DMS79 treated with DMSO at 0.1 percent for 48 hours (cell line): ENCODE data around the gene DNMT3A.
"Not testable (repeated sequence)": the region's sequence is repeated elsewhere in the genome, so short reads cannot be mapped to it uniquely, and the experiment has no call there.

Experiments
- DNase-seq: peaks from one replicate; lab custom pipeline; 2025; lab: John Stamatoyannopoulos, UW

Gene DNMT3A

DNA sequence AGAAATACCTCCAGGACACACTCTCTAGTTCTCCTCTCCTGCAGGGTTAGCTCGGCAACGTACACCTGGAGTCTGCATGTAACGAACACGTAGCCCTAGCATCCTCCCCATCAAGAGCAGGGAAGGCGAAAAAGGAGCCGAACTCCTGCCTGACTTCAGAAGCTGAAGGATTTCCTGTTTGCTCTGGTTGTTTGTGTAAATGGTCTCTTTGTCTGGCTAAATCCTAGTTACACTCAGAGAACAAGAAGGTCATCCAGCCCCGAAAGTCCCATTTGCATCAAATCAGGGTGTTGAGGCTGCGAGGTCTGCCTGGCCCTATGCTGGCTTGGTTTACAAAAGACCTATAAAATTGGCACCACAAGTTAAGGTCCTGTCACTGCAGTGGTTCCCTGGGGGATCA, 107.0 kb downstream of the DNMT3A start:
- DNase-seq: no peak

DNA sequence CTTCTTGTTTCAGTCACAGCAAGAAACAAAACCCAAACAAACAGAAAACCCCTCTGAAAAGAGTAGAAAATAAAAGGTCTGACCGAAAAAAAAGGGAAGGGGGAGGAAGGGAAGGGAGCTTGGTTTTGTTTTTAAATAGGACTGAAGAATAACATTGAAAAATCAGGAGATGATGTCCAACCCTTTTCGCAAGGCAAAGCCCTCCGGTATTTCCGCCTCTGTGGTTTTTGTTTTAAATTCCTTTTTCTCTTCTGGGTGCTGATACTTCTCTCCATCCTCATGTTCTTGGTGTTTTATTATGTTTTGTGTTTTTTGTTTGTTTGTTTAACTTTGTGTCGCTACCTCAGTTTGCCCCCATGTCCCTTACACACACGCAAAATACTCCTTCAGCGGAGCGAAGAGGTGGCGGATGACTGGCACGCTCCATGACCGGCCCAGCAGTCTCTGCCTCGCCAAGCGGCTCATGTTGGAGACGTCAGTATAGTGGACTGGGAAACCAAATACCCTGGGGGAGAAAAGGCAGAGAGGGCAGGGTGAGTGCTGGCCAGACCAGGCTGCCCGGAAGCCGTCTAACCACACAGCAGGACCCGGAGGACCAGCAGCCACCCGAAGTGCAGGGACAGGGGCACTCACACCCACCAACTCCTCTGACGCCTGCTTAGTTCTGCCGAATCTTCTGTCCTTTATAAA, 107.7 kb downstream of the DNMT3A start:
- DNase-seq: no peak

DNA sequence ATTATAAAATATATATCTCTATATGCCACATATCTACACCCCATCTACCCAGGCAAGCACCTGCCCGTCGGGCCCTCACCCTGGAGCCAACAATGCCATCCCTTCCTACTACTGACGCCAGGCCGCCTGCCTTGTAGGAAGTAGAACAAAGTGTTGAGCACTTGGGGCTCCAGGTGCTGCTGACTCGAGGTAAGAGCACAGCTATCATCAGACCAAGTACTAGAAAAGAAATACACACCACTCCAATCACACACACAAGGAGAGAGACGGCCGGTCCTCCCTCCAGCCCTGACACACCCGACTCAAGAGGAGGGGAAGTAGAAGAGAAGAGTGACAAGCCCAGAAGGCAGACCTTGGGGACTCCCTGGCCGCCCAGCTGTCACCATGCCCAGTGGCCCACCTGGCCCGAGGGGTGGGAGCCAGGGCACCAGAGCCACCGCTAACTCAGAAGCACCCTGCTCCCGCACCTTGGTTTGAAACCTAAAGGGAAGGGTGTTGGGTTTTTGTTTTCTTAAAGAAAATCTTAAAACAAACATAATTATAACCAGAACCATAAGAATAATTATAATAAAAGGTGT, 109.4 kb downstream of the DNMT3A start:
- peak; percentile 76 for DNase-seq

DNA sequence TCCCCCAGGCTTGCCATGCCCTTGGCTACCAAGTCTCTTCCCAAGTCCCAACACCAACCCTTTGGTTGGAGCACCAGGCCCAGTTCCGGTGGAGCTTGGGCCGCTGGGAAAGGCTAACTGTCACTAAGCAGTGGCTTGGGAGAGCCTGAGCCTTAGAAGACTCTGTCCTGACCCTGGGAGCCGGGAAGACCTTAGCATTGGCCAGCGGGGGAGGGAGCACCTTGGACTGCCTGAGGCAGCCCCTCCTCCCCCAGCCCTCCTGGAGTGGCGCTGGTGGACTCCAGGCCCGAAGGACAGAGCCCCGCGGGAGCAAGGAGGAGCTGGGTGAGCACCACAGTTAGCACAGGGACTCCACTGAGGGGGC, 110.8 kb downstream of the DNMT3A start:
- DNase-seq: no peak

DNA sequence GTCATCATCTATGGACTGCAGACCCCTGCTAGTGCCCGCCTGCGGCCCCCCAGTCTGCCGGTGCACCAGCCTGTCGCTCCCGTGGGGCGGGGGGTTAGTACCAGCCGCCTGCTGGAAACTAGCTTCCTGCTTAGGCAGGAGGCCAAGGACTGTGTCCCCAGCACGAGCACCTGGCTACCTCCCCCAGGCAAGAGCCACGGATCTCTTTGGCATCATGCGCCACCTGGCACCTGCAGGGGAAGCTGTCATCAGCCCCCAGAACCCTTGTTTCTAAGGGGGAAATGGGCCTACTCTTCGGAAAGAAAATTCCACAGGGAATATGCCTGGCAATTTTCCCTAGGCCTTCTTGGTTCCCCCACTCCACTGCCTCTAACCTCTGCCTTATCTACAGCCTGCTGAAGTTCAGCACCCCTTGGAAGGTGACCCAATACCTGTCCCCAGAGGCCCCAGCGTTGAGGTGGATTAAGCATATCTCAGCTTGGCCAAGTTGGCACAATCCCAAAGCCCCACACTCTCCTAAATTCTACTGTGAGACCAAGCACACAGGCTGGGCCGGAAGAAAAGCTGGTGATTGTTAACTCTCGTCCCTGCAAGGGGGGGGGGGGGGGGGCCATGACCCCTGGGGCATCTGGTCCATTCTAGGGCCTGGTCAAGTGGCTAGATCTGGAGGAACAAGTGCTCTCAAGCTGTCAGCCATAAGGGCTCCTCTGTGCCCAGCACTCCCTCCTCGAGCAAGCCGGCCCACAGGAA, 111.4 kb downstream of the DNMT3A start:
- DNase-seq: peak; percentile 93

DNA sequence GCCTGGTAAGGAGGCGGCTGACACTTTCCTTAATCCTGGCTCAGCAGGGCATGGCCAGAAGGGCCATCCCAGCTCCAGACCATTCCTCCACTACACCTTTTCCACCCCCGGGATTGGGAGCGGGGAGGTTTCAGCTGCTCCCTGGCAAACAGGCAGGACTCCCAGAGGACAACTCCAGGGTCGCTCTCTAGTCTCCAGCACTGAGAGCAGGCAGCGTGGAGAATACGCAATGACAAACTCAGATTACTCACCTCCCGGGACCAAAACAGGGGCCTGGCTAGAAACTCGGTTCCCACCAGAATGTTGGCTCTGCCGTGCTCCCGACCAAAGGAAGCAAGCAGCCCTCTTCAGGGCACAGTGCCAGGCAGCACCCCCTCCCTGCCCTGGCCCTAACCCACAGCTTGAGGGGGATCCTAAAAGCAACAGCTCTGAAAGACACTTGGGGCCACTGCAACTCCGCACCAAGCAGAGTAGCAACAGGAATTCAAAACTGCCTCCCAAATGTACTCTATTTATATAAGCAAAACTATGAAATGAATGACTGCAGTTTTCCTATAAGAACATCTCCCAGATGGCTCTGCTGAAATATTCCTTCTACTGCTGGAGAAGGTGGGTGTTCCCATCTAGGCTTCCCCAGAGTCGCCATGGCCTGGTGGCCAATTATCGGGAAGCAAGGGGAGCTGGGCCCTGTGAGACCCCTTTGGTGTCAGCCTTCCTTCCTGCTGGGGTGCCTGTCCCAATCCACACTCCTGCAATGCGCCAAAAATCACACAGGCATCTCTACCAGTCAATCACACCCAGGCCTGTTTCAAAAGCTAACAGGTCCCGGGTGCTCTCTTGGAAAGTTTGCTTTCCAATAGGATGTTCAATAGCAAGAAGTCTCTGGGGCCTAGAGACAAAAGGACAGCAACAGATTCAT, 112.2 kb downstream of the DNMT3A start:
- peak; percentile 60 for DNase-seq

DNA sequence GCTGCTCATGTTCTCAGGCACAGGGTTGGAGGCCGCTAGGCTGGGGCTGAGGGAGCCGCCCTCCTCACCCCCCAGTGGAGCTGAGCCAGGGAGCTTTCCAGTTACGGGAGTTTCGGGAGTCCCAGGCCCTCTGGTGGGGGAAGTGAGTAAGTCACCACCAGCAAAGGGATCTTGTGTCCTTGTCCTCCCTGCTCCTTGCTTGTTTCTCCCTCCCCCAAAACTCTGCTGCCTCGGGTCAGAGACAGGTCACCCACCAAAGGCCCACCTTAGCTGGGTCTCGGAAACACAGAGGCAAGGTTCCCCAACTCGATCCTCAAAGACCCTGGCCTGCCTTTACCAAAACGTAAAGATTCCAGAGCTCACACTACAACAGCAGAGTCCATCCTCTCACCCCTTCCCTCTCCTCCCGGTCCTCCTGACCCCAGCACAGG, 112.9 kb downstream of the DNMT3A start:
- peak; percentile 76 for DNase-seq

DNA sequence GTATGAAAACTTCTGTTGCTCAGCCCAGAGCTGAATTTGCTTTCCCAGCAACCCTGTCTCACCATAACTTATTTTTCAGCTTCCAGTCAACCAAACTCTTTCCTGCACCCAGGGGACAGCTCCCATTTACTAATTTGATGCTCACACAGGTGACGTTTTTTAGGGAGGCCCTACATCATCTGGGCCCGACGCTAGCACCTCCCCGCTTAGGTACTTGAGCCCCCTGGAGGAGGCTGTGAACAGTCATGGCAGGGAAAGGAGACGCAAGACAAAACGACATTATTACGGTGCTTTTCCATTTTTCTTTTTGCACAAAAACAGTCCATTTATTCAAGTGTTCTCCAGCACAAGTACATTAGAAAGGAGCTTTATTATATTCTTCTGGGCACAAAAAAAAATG, 114.1 kb downstream of the DNMT3A start:
- peak; percentile 16 for DNase-seq

DNA sequence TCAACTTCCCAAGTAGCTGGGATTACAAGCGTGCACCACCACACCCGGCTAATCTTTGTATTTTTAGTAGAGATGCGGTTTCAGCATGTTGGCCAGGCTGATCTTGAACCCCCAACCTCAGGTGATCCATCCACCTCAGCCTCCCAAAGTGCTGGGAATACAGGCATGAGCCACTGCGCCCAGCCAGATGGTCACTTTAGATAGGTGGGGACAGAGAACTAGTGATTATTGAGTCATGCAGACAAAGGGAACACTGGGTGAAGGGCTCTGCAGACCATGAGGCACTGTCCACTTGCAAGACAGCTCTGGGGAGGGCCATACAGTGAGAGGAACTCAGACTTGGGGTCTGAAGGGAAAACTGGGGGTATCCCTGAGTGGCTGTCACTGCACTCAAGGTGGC, 114.9 kb downstream of the DNMT3A start:
- DNase-seq: no peak

DNA sequence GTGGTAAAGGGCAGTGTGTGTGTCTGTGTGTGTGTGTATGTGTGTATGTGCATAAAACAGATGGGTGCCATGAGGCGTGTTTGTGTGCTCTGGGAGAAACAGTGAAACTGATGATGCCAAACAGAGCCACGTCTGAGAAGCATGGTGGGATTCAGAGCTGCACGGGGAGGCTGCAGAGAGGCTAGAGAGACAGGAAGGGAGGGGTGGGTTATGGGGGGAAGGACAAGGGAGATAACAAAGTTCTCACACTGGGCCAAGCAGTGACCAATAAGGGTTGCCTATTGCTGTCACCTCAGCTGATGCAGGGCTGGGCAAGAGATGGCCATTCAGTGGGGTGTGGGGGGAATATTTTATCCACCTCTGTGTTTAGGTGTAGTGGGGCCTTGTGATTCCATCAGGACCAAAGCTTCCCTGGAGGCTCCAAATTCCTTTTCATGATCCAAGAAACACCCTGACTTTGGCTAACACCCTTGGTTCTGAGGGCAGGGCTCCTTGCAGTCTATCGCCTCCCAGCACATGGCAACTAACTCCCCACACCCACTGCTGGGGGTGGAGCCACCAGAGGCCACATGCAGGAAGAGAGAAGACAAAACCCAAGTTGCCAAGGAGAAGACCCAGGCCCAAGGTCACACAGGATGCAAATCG, 119.1 kb downstream of the DNMT3A start:
- no peak for DNase-seq

DNA sequence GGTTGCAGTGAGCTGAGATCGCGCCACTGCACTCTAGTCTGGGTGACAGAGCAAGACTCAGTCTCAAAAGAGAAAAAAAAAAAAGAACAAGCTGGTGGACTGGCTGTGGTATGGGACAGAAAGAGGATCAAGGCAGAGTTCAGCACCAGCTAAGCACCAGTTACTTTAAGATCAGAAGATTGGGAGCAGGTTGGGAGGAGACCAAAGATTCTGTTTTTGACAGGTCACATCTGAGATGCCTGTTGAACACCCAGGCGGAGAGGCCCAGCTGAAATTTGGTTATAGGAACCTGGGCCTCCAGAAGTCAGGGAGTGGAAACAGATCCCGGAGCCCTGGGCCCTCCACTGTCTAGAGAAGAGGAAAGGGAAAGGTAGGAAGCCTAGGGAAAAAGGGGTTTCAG, 120.1 kb downstream of the DNMT3A start:
- DNase-seq: no peak

DNA sequence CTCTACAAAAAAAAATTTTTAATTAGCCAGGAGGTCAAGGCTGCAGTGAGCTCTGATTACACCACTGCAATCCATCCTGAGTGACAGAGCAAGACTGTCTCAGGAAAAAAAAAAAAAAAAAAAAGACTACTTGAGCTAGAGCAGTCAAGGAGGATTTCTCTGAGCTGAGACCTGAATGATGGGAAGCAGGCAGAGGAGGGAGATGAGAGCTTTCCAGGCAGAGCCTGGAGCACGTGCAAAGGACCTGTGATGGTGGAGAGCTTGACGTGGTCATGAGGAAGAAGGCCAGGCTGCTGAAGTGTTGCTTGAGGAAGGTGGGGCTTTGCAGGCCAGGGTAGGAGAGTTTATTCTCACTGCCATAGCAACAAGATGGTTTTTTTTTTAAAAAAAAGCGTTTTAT, 121.4 kb downstream of the DNMT3A start:
- no peak for DNase-seq

DNA sequence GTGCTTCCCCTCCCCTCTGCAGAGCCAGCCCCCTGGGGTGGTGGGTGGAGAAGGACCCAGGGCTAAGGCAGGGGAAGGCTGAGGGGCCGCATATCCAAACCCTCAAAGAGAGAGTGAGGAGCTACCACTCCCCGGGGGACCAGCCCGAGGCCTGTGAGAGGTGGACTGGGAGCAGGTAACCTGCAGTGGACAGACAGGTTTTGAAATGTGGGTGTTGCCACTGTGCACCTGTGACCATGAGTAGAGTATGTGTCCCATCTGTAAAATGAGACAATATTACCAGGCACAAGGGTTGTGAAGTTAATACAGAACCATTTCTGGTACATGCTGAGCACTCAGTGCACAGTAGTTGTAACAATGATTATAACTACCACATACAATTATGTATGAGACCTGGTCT, 122.1 kb downstream of the DNMT3A start:
- DNase-seq: no peak

DNA sequence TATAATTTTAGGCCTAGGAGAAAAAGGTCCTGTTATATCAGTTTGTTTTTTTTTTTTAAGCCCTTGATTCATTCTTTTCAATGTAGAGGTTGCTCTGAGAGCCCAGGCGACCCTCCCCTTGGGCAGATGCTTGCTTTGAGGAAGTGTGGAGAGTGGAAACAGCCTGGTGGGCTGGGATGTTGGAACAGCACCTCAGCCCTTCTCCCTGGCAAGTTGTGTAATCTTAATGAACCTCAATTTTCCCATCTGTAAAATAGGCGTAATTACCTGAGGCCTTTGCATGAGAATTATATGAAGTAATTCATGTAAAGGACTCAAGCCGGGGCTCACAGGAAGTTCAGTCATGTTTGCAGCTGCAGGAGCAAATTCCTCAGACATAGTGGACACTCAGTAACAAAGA, 123.6 kb downstream of the DNMT3A start:
- DNase-seq: no peak

DNA sequence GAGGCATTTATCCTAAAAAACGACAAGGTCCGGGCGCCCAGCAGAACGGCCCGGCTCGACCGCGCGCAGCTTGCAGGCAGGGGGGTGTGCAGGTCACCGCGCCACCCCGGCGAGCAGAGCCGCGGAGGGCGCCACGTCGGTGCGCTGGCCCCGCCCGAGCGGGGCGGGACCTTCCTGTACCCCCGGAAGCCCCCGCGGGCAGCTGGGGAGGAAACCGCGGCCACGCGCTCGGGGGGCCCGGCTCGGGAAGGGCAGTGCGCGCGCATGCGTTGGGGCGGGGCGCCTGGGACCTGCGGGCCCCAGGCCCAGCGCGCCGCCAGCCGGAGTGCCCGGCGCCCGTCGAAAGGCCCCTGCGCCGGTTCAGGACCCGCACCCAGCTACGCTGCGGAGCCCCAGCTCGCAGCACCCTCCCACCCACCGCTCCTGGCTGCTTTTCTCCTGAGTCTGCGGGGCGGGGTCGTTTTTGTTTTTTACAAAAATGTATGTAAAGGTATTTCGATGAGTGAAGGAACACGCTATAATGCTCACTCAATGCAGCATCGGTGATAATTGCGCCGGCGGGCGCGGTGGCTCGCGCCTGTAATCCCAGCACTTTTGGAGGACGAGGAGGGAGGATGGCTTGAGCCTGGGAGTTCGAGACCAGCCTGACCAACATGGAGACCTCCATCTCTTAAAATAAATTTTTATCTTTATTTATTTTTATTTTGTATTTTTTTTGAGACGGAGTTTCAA, 125.6 kb downstream of the DNMT3A start:
- no peak for DNase-seq

DNA sequence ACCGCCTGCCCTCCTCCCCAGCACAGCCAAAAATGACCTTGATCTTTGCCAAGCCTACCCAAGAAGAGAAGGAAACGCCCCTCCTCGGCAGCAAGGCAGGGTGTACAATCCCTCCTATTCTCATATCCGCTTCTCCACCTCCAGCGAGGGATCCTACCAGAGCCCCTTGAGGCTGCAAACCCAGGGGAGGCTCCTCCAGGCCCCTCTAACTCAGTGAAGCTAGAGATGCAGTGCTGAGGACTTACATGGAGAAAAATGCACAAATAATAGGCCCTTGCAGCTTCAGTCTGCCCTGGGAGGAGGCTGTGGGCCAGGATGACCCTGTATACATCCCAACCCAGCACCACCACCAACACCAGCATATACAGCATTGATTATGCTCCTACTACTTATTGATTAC, 126.5 kb downstream of the DNMT3A start:
- no peak for DNase-seq

DNA sequence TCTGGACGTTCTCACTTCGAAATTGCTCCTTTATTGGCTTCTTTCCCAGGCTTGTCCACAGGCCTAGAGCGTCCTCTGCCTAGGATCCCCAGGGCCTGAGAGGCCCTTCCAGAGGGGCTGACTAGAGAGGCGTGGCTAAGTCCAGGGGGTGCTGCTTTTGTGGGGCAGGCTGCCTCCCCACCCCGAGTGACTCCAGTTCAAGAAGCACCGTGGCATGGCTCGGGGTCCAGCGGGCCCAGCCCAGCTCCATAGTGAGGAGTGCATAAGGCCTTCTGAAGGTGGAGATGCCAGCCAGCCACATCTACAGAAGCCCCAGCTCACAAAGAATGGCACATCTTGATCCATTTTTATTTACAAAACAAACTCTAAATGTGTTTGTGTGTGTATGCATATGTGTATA, 128.5 kb downstream of the DNMT3A start:
- no peak for DNase-seq

DNA sequence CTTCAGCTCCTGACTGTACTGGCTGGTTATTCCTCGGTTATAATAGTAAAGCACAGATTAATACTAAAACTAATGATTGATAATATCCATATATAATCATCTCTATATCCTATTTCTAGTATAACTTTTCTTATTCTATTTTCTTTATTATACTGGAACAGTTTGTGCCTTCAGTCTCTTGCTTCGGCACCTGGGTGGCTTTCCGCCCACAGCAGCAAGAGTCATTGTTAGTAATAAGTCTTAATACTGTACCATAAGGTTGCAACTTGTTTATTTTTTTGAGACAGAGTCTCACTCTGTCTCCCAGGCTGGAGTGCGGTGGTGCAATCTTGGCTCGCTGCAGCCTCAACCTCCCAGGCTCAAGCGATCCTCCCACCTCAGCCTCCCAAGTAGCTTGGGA, 130.8 kb downstream of the DNMT3A start:
- DNase-seq: not testable (repeated sequence)

DNA sequence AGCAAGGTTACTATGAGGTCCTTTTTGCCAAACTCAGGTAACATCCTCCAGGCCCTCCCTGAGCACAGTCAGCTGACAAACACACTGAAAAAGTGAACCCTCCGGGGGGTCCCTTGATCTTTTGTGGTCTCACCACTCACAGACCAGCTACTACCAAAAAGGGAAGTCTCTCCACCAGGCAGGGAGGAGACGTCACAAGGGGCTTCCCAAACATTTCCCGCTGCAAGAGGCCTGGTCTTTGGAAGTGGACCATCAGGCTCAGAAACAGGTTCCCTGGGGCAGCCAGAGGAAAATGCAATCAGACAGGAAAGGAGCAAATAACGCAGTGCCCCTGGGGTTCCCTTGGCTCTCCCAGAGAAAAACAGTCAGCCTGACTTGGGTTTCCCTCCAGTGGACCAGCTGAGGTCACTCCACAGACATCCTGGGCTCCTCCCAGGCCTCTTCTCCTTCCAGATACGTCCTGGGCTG, 134.6 kb downstream of the DNMT3A start:
- DNase-seq: no peak

DNA sequence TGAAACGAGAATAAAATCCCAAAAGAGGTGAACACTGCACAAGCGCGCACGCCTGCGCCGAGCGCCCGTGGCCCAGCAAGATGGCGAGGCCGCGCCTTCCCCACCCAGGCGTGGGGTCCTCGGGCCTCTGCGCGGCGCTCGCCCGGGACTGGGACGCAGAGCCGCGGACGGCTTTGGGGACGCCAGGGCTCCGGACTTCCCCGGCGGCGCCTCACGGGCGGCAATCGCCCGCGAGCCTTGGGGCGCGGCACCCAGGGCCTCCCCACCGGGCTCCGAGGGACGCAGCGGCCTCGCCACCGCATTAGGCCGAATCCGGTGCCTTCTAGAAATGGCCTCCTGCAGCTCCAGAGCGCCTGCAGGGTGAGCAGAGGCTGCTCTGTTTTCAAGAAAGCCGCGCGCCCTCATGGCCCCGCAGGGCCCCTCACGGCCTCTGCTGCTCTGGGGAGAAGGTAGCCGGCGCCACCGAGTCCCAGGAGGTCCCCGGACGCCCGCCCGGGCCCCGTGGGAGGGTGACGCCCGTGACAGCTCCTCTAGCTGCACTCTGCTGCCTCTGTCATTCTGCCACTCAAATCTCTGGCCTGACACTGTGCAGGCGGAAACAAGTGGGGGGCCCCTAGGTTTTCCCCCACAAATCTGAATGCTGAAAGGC, 137.4 kb downstream of the DNMT3A start:
- no peak for DNase-seq

DNA sequence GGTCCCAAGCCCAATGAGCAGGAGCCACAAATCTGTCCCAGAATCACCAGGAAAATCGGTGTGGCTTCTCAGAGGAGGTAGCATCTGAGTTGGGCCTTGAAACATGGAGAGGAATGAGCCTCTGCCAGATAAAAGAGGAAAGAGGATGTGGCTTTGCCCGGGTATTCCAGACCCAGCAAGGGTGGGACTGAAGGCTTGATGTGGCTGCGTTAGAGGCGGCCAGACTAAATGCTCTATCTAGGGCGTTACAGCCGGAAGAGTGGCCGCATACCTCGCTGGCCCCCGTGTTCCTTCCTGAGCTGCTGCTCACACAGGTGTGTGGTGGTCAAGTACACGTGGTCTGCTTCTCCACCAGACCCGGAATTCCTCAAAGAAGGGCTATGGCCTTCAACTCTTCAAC, 139.4 kb downstream of the DNMT3A start:
- DNase-seq: no peak
